NT2/D1 (cell line): ENCODE measurements around the gene PRAC2.

Experiments
- DNase-seq: peaks from one replicate; pipeline ENCODE4 v3.0.0-alpha.2; 2011; ENCODE audit warnings: low read depth, low spot score
- H3K27me3 ChIP-seq: 2 replicates; pipeline ENCODE4 v1.6.0; 2011; ENCODE audit warnings: mild to moderate bottlenecking; ENCODE audit not compliant: insufficient read length, insufficient read depth
- H3K36me3 ChIP-seq: 2 replicates; pipeline ENCODE4 v1.6.1; 2011; ENCODE audit warnings: mild to moderate bottlenecking, low read length, mixed read lengths; ENCODE audit not compliant: insufficient read depth, insufficient read length
- H3K4me1 ChIP-seq: 2 replicates; pipeline ENCODE4 v1.5.1; 2011; ENCODE audit not compliant: insufficient read depth, insufficient read length
- H3K4me3 ChIP-seq: 2 replicates; pipeline ENCODE4 v1.5.1; 2011; ENCODE audit warnings: low read depth; ENCODE audit not compliant: insufficient read length
- H3K9ac ChIP-seq: 2 replicates; pipeline ENCODE4 v1.6.0; 2011; ENCODE audit warnings: low read depth; ENCODE audit not compliant: insufficient read length
- H3K9me3 ChIP-seq: 2 replicates; pipeline ENCODE4 v1.5.1; 2011; ENCODE audit warnings: mild to moderate bottlenecking, low read length; ENCODE audit not compliant: insufficient read depth
- SUZ12 ChIP-seq: IDR thresholded peaks from 2 replicates; pipeline ENCODE4 v1.6.1; 2011; ENCODE audit not compliant: insufficient read length, insufficient read depth; ENCODE audit errors: extremely low read depth
- YY1 ChIP-seq: IDR thresholded peaks from 2 replicates; pipeline ENCODE4 v1.6.1; 2011; ENCODE audit not compliant: insufficient read length, insufficient read depth
- ZNF274 ChIP-seq: IDR thresholded peaks from 2 replicates; pipeline ENCODE4 v1.6.1; 2011; ENCODE audit warnings: mild to moderate bottlenecking, low read depth, low read length

PRAC2 gene

DNA sequence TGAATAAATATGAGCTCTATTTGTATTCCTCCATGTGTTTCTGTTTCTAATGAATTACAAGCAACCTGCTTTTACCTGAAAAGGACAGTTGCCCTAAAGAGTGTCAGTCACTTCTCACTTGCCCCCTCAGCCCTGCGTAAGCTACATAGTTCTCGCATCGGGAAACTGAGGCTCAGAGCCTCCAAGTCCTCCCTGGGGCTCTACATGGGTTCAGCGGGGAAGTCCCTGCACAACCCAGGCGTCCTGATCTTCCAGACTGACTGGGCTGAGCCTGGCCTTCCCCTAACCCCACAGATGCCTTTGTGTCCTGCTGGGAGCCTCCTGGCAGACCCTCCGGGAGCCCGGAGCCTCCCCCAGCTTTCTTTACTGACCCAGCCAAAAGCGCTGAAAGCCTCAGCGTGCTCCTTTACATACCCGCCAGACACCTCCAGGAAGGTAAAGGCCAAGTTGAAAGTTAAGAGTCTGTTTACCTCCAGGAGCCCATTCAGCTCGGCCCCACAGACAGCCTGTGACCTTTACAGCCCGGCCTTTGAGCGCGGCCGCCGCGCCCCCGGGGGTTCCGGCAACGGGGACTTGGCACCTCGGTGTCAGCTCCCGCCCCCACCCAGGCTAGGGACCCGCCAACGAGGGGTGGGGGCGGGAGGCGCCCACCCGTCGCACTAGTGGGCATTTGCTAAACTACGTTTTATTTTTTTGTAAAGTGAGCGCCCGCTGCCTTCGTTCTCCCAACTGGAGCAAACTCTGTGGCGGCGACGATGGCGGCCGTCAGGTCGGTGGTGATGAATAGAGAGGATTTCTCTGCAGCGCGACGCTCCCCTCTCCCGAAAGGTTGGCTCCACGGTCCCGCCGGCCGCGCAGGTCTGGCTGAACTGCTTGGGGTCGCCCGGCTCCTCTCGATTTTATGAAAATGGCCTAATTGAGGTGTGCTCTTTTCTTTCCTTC, 10.0 kb downstream of the PRAC2 start:
- Histone ChIP-seq H3K4me1 (peaks cover 8% of the 10 kb centered on the region), H3K27me3 (peaks cover 99% of the 10 kb centered on the region), H3K9me3 (0 out of 2 replicates have a peak, but pooled peaks cover 4% of the 10 kb centered on the region), H3K9ac (no peak overlapping the region), H3K36me3 (no peaks in the 10 kb centered on the region), H3K4me3 (no peak overlapping the region)
- DNase-seq = no peak
- TF ChIP-seq ZNF274 (no peak), YY1 (peak; percentile 13), SUZ12 (peak; percentile 11)

- no peak overlapping the region for H3K9ac ChIP-seq
- peaks cover 99% of the 10 kb centered on the region for H3K27me3 ChIP-seq
- no peak for DNase-seq
- H3K9me3 ChIP-seq = 0 out of 2 replicates have a peak, but pooled peaks cover 4% of the 10 kb centered on the region
- no peaks in the 10 kb centered on the region for H3K36me3 ChIP-seq
- H3K4me1 ChIP-seq = peaks cover 8% of the 10 kb centered on the region
- TF ChIP-seq ZNF274 (no peak), SUZ12 (peak; percentile 63), YY1 (no peak)
- no peak overlapping the region for H3K4me3 ChIP-seq
These were observed 10.8 kb downstream of the PRAC2 start for GRCh38 chr17:48733632-48734328.

DNA sequence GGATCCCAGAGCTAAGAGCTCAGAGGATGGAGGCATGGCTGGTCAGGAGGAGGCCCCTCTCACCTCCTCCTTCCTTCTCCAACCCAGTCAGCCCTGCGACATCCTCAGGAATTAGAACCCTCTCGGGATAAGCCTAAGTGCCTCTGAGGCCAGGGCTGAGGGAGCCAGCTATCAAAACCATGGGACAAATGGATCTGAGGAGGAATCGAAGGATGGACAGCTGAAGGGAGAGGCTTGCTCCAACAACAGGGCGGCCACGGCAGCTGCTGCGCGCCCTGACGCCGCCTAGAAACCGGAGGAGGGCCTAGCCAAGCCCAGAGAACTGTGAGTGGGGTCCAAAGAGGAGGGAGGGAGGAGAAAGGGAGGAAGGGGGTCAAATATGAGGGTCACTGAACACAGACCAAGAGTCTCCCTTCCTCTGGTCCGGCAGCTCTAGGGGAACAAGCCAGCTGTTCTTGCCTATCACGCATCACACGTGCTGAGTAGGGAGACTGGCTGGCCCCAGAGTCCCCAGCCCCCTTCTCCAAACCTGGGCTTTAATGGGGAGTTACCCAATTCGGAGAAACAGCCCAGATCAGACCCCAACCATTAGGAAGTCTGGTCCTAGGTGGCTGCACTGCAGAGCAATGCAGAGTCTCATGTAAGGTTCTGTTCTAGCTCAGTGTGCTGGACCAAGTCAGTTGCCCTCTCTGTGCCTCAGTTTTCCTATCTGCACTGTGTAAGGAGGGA, 11.5 kb downstream of the PRAC2 start:
- Histone ChIP-seq H3K27me3 (peaks cover 100% of the 10 kb centered on the region), H3K4me3 (no peak overlapping the region), H3K4me1 (peaks cover 8% of the 10 kb centered on the region), H3K9me3 (0 out of 2 replicates have a peak, but pooled peaks cover 4% of the 10 kb centered on the region), H3K36me3 (no peaks in the 10 kb centered on the region), H3K9ac (no peak overlapping the region)
- TF ChIP-seq SUZ12 = no peak
- no peak for TF ChIP-seq YY1
- TF ChIP-seq ZNF274 = no peak
- DNase-seq = no peak

DNA sequence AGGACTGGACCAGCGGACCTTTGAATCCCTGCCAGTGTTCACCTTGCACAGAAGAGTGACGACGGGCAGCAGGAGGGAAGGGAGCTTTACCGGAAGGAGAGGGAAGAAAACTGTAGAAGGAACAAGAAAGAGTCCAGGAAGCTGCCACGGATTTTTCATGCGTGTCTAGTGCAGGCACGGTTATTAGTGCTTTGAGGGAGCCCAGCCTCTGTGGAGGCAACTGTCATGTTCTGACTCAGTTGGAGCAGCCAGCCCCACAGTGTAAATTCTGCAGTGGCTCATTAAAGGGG, 12.0 kb downstream of the PRAC2 start:
- Histone ChIP-seq H3K9me3 (0 out of 2 replicates have a peak, but pooled peaks cover 4% of the 10 kb centered on the region), H3K4me3 (no peak overlapping the region), H3K4me1 (peaks cover 8% of the 10 kb centered on the region), H3K27me3 (peaks cover 100% of the 10 kb centered on the region), H3K36me3 (no peaks in the 10 kb centered on the region), H3K9ac (no peak overlapping the region)
- DNase-seq = no peak
- no peak for TF ChIP-seq ZNF274
- peak; percentile 18 for TF ChIP-seq SUZ12

GRCh38 chr17:48737330-48738043, 14.5 kb downstream of the PRAC2 start:
- Histone ChIP-seq H3K27me3 (peaks cover 100% of the 10 kb centered on the region), H3K4me3 (no peak overlapping the region), H3K9ac (no peak overlapping the region), H3K36me3 (no peaks in the 10 kb centered on the region), H3K9me3 (0 out of 2 replicates have a peak, but pooled peaks cover 4% of the 10 kb centered on the region), H3K4me1 (peaks cover 8% of the 10 kb centered on the region)
- no peak for DNase-seq
- no peak for TF ChIP-seq ZNF274
- TF ChIP-seq SUZ12 = no peak
- no peak for TF ChIP-seq YY1

- no peak for DNase-seq
- no peak for TF ChIP-seq SUZ12
- H3K27me3 ChIP-seq = peaks cover 100% of the 10 kb centered on the region
These were observed 15.4 kb downstream of the PRAC2 start for GRCh38 chr17:48738424-48738802.

More at GRCh38 chr17:48738424-48738802, 15.4 kb downstream of the PRAC2 start:
- H3K9me3 ChIP-seq = 0 out of 2 replicates have a peak, but pooled peaks cover 4% of the 10 kb centered on the region
- no peaks in the 10 kb centered on the region for H3K36me3 ChIP-seq
- no peak overlapping the region for H3K4me3 ChIP-seq
- no peak overlapping the region for H3K9ac ChIP-seq
- peaks cover 5% of the 10 kb centered on the region for H3K4me1 ChIP-seq
